Peyer's patch (tissue), 4 donors: ENCODE data around the gene REPIN1.

Source experiments
- CTCF ChIP-seq, 6 experiments: fragments of 450-650 bp in 4 of 6; fragments of 200-600 bp in 2 of 6; sonication (generic) in 1 of 6; IDR thresholded peaks; one replicate each; pipeline ENCODE4 v1.5.1; 2017 to 2019; ENCODE audit warnings: antibody characterized with exemption in 6 of 6, mild to moderate bottlenecking in 3 of 6, moderate library complexity in 1 of 6
- POLR2A ChIP-seq, 2 donors: fragments of 450-650 bp; IDR thresholded peaks; one replicate each; pipeline ENCODE4 v1.5.1; 2017; ENCODE audit warnings: antibody characterized with exemption in 2 of 2, mild to moderate bottlenecking in 2 of 2, moderate library complexity in 2 of 2

GRCh38 chr7:150344299-150344698, 24.3 kb upstream of the REPIN1 start:
- no peak for TF ChIP-seq POLR2A (IDR thresholded peaks at IDR 0.05)
- no peak for TF ChIP-seq CTCF (IDR thresholded peaks at IDR 0.05)
